Omental fat pad (tissue), 4 donors: ENCODE results near the gene LRIT2. TPM values are rescaled to one million over a fixed set of nuclear protein-coding genes. Genes with fewer than 3 reads are reported as not detected.
"Not testable (repeated sequence)": the region's sequence is repeated elsewhere in the genome, so short reads cannot be mapped to it uniquely, and the experiment has no call there.

ENCODE experiments used
- ATAC-seq: fragments of 150-250 bp; one replicate; pipeline ENCODE4 v1.9.1; 2016; ENCODE audit warnings: mild to moderate bottlenecking, moderate library complexity; ENCODE audit not compliant: low FRiP score
- DNase-seq: peaks from one replicate; pipeline ENCODE4 v3.0.0-alpha.2; 2019; ENCODE audit warnings: low spot score
- CTCF ChIP-seq, 3 donors: fragments of 450-650 bp; IDR thresholded peaks; one replicate each; pipeline ENCODE4 v1.5.1; 2016 to 2017; ENCODE audit warnings: antibody characterized with exemption in 3 of 3, mild to moderate bottlenecking in 3 of 3, moderate library complexity in 2 of 3
- total RNA-seq, 4 donors: library from RNA; depleted of rRNA; stranded (reverse); fragments of >200 nt; gene quantifications; one replicate each; pipeline ENCODE4 v1.1.0, GENCODE V29; 2016

Gene LRIT2
- total RNA-seq, 4 donors from 2014 or later = not detected

- ATAC-seq = no peak
- DNase-seq = no peak
- no peak for TF ChIP-seq CTCF (IDR thresholded peaks at IDR 0.05)
Measured at GRCh38 chr10:84177541-84178141, 47.7 kb downstream of the LRIT2 start.

- DNase-seq = no peak
- no peak for TF ChIP-seq CTCF (IDR thresholded peaks at IDR 0.05)
- no peak for ATAC-seq
Measured at GRCh38 chr10:84176836-84177474, 48.4 kb downstream of the LRIT2 start.

- no peak for ATAC-seq
- DNase-seq = no peak
- no peak for TF ChIP-seq CTCF (IDR thresholded peaks at IDR 0.05)
Measured at GRCh38 chr10:84176351-84176750, 49.0 kb downstream of the LRIT2 start.

GRCh38 chr10:84175436-84175835 is 49.9 kb downstream of the LRIT2 start:
- TF ChIP-seq CTCF (IDR thresholded peaks at IDR 0.05) = no peak
- ATAC-seq (no peak), DNase-seq (no peak)

- DNase-seq = no peak
- no peak for ATAC-seq
- TF ChIP-seq CTCF (IDR thresholded peaks at IDR 0.05) = no peak
Measured at GRCh38 chr10:84173501-84173929, 51.8 kb downstream of the LRIT2 start, which contains the start of gene GPR15LG. TSS of gene GPR15LG (plus strand) at chr10:84173801. CDS start at chr10:84173852, 51 bp downstream.

GRCh38 chr10:84172467-84173356 is 52.6 kb downstream of the LRIT2 start:
- no peak for TF ChIP-seq CTCF (IDR thresholded peaks at IDR 0.05)
- ATAC-seq (no peak), DNase-seq (no peak)

- ATAC-seq, DNase-seq: not testable (repeated sequence)
Measured at GRCh38 chr10:84171700-84172466, 53.5 kb downstream of the LRIT2 start.

- DNase-seq, ATAC-seq: not testable (repeated sequence)
Measured at GRCh38 chr10:84171237-84171636, 54.1 kb downstream of the LRIT2 start.
